D341Med (cell line): ENCODE data around the gene ITGAE.
A peak's percentile ranks its signal among the peaks of the same experiment; 100 is the strongest.

ENCODE experiments used
- DNase-seq: peaks from one replicate; pipeline ENCODE4 v3.0.0; 2012; ENCODE audit warnings: low spot score

The ITGAE gene

GRCh38 chr17:3693141-3693540 lies 107.8 kb downstream of the ITGAE start:
- DNase-seq, result no peak

DNA sequence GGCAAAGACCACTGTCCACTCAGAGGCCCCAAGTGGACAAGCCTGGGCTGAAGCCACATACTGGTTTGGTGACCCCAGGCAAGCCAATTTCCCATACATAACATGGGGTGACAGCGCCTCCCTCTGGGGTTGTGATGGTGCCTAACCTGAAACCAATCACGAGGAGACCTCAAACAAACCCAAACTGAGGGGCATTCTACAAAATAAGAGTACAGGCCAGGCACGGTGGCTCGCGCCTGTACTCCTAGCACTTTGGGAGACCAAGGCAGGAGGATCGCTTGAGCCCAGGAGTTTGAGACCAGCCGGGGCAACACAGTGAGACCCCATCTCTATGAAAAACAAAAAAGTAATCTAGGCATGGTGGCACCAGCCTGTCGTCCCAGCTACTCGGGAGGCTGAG lies 108.6 kb downstream of the ITGAE start:
- DNase-seq, result no peak

GRCh38 chr17:3691617-3692067 lies 109.3 kb downstream of the ITGAE start:
- DNase-seq, result no peak

- no peak for DNase-seq
Observed at GRCh38 chr17:3690094-3690715, 110.8 kb downstream of the ITGAE start.

GRCh38 chr17:3689262-3690093 lies 111.5 kb downstream of the ITGAE start:
- no peak for DNase-seq

GRCh38 chr17:3688852-3689261 lies 112.1 kb downstream of the ITGAE start:
- no peak for DNase-seq

GRCh38 chr17:3688027-3688553 lies 112.9 kb downstream of the ITGAE start:
- DNase-seq, result no peak

GRCh38 chr17:3685174-3685573 lies 115.8 kb downstream of the ITGAE start:
- no peak for DNase-seq

DNA sequence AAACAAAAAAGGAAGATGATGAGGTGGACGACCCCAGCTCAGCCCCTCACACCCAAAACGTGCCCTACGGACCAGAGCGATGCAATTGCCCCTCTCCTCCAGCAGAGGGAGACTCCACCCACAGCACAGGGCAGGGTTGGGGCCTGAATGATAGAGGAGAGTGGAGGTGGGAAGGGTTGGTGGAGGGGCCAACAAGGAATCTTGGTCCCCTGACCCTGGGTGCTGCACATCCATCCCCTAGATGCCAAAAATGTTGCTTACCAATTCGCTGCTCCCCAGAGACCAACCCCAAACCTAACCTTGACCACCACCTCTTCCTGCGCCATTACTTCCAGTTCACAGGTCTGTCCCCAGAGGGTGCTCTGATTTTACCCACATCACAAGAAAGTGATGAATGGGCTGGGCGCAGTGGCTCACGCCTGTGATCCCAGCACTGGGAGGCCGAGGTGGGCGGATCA lies 117.9 kb downstream of the ITGAE start:
- DNase-seq, result peak; percentile 75

GRCh38 chr17:3682033-3682432 lies 119.0 kb downstream of the ITGAE start:
- DNase-seq, result no peak

DNA sequence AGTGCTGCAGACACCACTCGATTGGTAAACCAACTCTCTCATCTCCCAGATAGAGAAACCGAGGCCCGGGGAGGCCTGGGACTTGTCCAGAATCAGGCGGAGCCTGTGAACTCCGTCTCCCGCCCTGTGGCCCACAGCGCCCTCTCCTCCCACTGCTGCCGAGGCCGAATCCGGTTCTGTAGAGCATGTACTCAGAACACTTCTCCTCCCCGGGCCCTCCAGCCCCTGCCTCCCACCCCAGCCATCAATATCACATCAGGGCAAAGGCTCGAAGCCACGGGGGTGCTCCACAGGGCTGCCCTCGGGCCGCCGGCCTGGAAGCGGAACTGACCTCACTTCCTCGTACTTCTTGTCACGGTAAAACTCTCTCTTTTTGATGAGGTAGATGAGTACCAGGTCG lies 119.4 kb downstream of the ITGAE start:
- DNase-seq, result no peak

GRCh38 chr17:3681057-3681456 lies 119.9 kb downstream of the ITGAE start:
- no peak for DNase-seq

GRCh38 chr17:3679531-3680126 lies 121.4 kb downstream of the ITGAE start:
- no peak for DNase-seq

DNA sequence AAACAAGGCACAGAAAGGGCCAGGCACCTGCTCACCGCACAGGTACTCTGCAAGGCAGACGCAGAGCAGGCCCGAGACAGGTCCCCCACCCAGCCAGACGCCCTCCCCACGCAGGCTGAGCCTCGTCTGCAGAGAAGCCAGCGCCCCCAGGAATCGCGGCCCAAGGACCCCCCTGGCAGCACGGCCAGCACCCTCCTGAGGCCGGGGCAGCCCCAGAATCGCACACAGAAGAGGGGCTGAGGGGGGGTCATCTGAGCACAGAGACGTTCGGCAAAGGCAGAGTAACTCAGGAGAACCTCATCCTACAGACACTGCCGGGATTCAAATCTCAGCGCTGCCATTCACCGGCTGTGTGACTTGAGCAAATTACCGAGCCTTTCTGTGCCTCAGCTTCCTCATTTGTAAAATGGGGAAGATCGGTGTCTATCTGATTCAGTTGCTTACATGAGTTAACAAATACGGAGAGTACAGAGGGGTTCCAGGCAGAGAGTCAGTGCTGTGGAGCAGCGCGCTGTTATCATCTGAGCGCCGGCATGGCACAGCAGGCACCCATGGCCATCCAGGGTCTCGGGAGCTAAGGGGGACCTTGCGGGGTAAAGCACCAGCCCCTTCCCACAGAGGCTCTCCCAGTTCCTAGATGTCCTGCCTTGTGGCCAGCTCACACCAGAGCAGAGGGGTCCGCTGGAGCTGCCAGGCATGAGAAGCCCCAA lies 122.0 kb downstream of the ITGAE start:
- DNase-seq, result no peak

GRCh38 chr17:3678095-3678820 lies 122.7 kb downstream of the ITGAE start:
- no peak for DNase-seq

DNA sequence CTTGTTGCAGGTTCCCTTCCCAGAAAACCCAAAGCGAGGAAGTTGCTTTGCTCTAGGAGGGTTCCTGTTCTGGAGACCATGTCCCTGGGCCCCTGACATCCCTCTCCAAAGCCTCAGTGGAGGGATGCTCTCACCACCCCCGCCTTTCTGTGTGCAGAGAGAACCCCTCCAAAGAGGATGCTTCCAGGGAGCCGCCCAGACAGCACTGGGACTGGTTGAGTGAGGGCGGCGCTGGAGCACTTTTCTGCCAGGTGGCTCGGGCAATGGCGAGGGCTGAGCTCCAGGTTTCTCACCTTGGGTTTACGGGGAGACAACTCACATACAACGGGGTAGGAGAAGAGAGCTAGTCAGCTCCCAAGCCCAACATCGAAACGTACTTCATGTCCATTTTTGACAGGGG lies 125.1 kb downstream of the ITGAE start:
- DNase-seq, result no peak

GRCh38 chr17:3672571-3672970 lies 128.4 kb downstream of the ITGAE start:
- no peak for DNase-seq

DNA sequence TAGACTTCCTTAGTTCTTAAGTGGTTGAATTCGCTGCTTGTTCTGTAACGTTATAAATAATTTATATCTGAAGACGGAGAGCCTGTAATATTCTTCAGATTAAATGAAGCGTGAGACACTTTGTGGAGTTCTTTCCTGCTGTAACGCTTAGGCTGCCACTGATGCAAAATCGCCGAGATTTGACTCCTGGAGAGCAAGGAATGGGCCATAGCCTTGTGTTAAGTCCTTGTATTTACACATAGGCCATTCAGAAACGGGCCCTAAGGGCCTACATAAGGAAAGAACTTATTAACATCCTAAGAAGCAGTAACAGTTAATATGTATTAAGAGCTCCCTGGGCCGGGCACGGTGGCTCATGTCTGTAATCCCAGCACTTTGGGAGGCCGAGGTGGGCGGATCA lies 131.4 kb downstream of the ITGAE start:
- no peak for DNase-seq

DNA sequence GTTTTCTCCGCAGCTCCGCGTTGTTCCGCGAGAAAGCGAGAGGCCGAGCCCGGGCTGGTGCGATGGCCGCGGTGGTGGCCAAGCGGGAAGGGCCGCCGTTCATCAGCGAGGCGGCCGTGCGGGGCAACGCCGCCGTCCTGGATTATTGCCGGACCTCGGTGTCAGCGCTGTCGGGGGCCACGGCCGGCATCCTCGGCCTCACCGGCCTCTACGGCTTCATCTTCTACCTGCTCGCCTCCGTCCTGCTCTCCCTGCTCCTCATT lies 132.0 kb downstream of the ITGAE start:
- no peak for DNase-seq

DNA sequence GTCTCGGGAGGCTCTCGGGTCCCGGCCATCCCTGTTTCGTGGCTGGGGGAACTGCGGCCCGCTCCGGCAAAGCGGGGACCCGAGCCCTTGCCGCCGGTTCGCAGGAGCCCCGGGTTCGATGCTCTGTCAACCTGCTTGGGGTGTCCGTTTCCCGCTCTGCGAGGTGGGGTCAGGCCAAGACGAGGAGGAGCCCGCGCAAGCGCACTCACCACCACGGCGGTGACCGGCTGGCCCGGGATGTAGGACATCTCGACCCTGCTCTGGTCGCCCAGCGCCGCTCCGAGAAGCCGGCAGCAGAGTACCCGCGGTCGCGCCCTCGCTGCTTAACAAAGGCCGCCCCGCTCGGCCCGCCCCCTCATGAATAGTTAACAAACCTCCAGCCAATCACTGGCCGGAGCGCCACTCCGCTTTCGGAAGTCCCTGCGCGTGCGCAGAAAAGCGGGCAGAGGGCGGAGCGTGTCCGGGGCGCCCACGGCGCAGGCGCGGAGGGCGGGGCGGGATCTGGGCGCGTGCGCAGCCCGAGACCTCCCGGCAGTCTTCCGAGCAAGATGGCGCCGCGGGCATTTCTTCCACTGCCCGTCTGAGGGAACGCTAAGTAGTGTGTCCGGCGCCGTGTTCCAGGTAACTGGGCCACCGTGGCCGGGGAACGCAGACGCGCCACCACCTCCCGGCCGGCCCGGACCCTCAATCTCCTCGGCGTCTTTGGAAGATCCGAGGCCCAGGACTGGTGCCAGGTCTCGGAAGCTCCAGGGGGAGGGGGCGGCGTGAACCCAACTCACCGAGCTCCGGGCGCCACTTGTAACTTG lies 132.5 kb downstream of the ITGAE start, which contains the start of the genes EMC6 and TAX1BP3:
Gene EMC6, plus strand, starts transcription at position 534 of the 806 bp plus-strand sequence. CDS start 335 bp downstream, outside the sequence.
Gene TAX1BP3, minus strand, starts transcription at position 300 of the 806 bp plus-strand sequence. Its CDS starts 52 bp downstream, at position 248.
- DNase-seq, result peak; percentile 97
